ENCODE measurements around the gene ATP13A3.

The ATP13A3 gene

DNA sequence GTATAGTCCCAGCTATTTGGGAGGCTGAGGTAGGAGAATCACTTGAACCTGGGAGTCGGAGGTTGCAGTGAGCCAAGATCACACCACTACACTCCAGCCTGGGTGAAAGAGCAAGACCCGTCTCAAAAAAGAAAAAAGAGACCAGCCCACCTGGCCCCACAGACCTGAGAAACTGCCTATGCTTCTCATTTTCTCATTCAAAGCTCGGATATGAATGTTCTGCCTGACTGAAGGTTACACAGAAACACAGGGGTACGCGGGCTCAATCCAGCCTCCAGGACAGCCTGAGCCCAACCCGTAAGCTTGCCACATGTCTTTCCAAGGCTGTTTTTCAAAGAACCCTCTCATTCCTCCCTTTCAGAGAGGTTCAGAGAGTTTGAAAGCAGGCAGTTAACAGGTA lies 107.6 kb downstream of the ATP13A3 start:
- no peak for DNase-seq
- ChIA-PET CTCF (interaction anchor here (0.6 to 2.5 kb wide), 4 partner anchors 8 to 267 kb away, joined by 3 to 7 read pairs (median 3); no protein-coding TSS in a partner anchor), POLR2A (no interaction called here)
- H3K27me3 ChIP-seq (replicated peaks in 2 of 5; ENCODE audit: control insufficient read depth in 4 of 5, insufficient read depth in 5 of 5, low read length in 4 of 5) = peaks cover 0 to 19% (median 10%) of the 10 kb centered on the region in 5 experiments
- H3K27ac ChIP-seq (ENCODE audit: insufficient read depth in 1 of 2, low read depth in 1 of 2, low read length in 2 of 2, poor library complexity in 1 of 2, severe bottlenecking in 2 of 2) = no peak overlapping the region
- 100% methylated on average over 5 of the region's 6 CpGs for WGBS (ENCODE audit: insufficient coverage)
- no peak overlapping the region for H3K4me3 ChIP-seq (ENCODE audit: control insufficient read depth in 1 of 7, extremely low read depth in 1 of 7, insufficient read depth in 4 of 7, low read depth in 2 of 7, low read length in 6 of 7)
- H3K9me3 ChIP-seq (ENCODE audit: control extremely low read depth in 1 of 5, control insufficient read depth in 4 of 5, insufficient read depth in 2 of 5, low read depth in 1 of 5, low read length in 4 of 5) = no peaks in the 10 kb centered on the region
- H3K36me3 ChIP-seq (ENCODE audit: control insufficient read depth in 4 of 4, insufficient read depth in 4 of 4, low read length in 3 of 4) = no peaks in the 10 kb centered on the region
- H3K4me1 ChIP-seq (ENCODE audit: control extremely low read depth in 1 of 4, control insufficient read depth in 4 of 4, insufficient read depth in 4 of 4, low read length in 3 of 4) = no peaks in the 10 kb centered on the region

DNA sequence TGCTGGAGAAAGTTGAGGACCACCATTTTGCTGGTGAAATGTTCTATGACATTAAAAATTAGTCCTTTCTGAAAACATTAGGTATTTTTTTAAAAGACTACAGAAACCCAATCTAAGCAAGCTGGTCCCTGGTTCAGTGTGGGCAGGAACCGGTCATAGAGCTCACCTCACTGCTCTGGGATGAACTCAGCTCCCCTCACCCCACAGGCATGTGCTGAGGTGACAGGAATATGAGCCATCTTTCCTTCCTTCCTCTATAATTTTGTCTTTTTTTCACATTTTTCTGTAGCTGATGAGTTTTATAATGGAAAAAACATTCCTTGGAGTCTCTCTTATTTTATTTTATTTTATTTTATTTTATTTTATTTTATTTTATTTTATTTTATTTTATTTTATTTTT lies 109.1 kb downstream of the ATP13A3 start:
- CTCF ChIA-PET = interaction anchor here (1.3 to 2.5 kb wide), 2 partner anchors 10 to 32 kb away, joined by 3 to 7 read pairs; no protein-coding TSS in a partner anchor

DNA sequence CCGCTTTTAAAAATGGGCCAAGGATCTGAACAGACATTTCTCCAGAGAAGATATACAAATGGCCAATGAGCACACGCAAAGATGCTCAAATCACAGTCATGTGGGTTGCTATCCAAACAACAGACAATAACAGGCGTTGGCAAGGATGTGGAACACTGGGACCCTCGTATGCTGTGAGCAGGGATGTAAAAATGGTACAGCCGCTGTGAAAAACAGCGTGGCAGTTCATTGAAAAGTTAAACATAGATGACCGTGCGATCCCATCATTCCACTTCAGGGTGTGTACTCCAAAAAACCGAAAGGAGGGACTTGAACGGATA lies 110.6 kb downstream of the ATP13A3 start:
- no peaks in the 10 kb centered on the region for H3K9me3 ChIP-seq (ENCODE audit: control extremely low read depth in 1 of 5, control insufficient read depth in 4 of 5, insufficient read depth in 2 of 5, low read depth in 1 of 5, low read length in 4 of 5)
- H3K27me3 ChIP-seq (replicated peaks in 2 of 5; ENCODE audit: control insufficient read depth in 4 of 5, insufficient read depth in 5 of 5, low read length in 4 of 5) = peaks cover 0 to 17% (median 4%) of the 10 kb centered on the region in 5 experiments
- ChIA-PET CTCF (no interaction called here), POLR2A (no interaction called here)
- H3K36me3 ChIP-seq (ENCODE audit: control insufficient read depth in 4 of 4, insufficient read depth in 4 of 4, low read length in 3 of 4) = no peaks in the 10 kb centered on the region
- H3K27ac ChIP-seq (ENCODE audit: insufficient read depth in 1 of 2, low read depth in 1 of 2, low read length in 2 of 2, poor library complexity in 1 of 2, severe bottlenecking in 2 of 2) = no peak overlapping the region
- DNase-seq = no peak
- no peaks in the 10 kb centered on the region for H3K4me1 ChIP-seq (ENCODE audit: control extremely low read depth in 1 of 4, control insufficient read depth in 4 of 4, insufficient read depth in 4 of 4, low read length in 3 of 4)
- no peak overlapping the region for H3K4me3 ChIP-seq (ENCODE audit: control insufficient read depth in 1 of 7, extremely low read depth in 1 of 7, insufficient read depth in 4 of 7, low read depth in 2 of 7, low read length in 6 of 7)
- WGBS (ENCODE audit: insufficient coverage) = 93% methylated on average over 10 of the region's 10 CpGs

More for the DNA sequence above, 109.1 kb downstream of the ATP13A3 start:
- POLR2A ChIA-PET = no interaction called here
- peaks cover 0 to 19% (median 8%) of the 10 kb centered on the region in 5 experiments for H3K27me3 ChIP-seq (replicated peaks in 2 of 5; ENCODE audit: control insufficient read depth in 4 of 5, insufficient read depth in 5 of 5, low read length in 4 of 5)
- H3K4me3 ChIP-seq (ENCODE audit: control insufficient read depth in 1 of 7, extremely low read depth in 1 of 7, insufficient read depth in 4 of 7, low read depth in 2 of 7, low read length in 6 of 7) = no peak overlapping the region
- no peaks in the 10 kb centered on the region for H3K9me3 ChIP-seq (ENCODE audit: control extremely low read depth in 1 of 5, control insufficient read depth in 4 of 5, insufficient read depth in 2 of 5, low read depth in 1 of 5, low read length in 4 of 5)
- WGBS (ENCODE audit: insufficient coverage) = 100% methylated on average over 1 of the region's 1 CpG
- H3K4me1 ChIP-seq (ENCODE audit: control extremely low read depth in 1 of 4, control insufficient read depth in 4 of 4, insufficient read depth in 4 of 4, low read length in 3 of 4) = no peaks in the 10 kb centered on the region
- no peak for DNase-seq
- no peak overlapping the region for H3K27ac ChIP-seq (ENCODE audit: insufficient read depth in 1 of 2, low read depth in 1 of 2, low read length in 2 of 2, poor library complexity in 1 of 2, severe bottlenecking in 2 of 2)
- no peaks in the 10 kb centered on the region for H3K36me3 ChIP-seq (ENCODE audit: control insufficient read depth in 4 of 4, insufficient read depth in 4 of 4, low read length in 3 of 4)

GRCh38 chr3:194375473-194376240 lies 111.1 kb downstream of the ATP13A3 start:
- Histone ChIP-seq H3K27me3 (replicated peaks in 2 of 5; ENCODE audit: control insufficient read depth in 4 of 5, insufficient read depth in 5 of 5, low read length in 4 of 5) (peaks cover 0 to 20% (median 5%) of the 10 kb centered on the region in 5 experiments), H3K4me1 (ENCODE audit: control extremely low read depth in 1 of 4, control insufficient read depth in 4 of 4, insufficient read depth in 4 of 4, low read length in 3 of 4) (no peaks in the 10 kb centered on the region), H3K36me3 (ENCODE audit: control insufficient read depth in 4 of 4, insufficient read depth in 4 of 4, low read length in 3 of 4) (no peaks in the 10 kb centered on the region), H3K27ac (ENCODE audit: insufficient read depth in 1 of 2, low read depth in 1 of 2, low read length in 2 of 2, poor library complexity in 1 of 2, severe bottlenecking in 2 of 2) (no peak overlapping the region), H3K4me3 (ENCODE audit: control insufficient read depth in 1 of 7, extremely low read depth in 1 of 7, insufficient read depth in 4 of 7, low read depth in 2 of 7, low read length in 6 of 7) (no peak overlapping the region), H3K9me3 (ENCODE audit: control extremely low read depth in 1 of 5, control insufficient read depth in 4 of 5, insufficient read depth in 2 of 5, low read depth in 1 of 5, low read length in 4 of 5) (no peaks in the 10 kb centered on the region)
- WGBS (ENCODE audit: insufficient coverage) = 85% methylated on average over 9 of the region's 15 CpGs
- CTCF ChIA-PET = no interaction called here
- POLR2A ChIA-PET = no interaction called here
- DNase-seq = no peak

- WGBS (ENCODE audit: insufficient coverage) = 94% methylated on average over 5 of the region's 10 CpGs
- no peak for DNase-seq
- Histone ChIP-seq H3K9me3 (ENCODE audit: control extremely low read depth in 1 of 5, control insufficient read depth in 4 of 5, insufficient read depth in 2 of 5, low read depth in 1 of 5, low read length in 4 of 5) (no peaks in the 10 kb centered on the region), H3K27ac (ENCODE audit: insufficient read depth in 1 of 2, low read depth in 1 of 2, low read length in 2 of 2, poor library complexity in 1 of 2, severe bottlenecking in 2 of 2) (no peak overlapping the region), H3K4me3 (ENCODE audit: control insufficient read depth in 1 of 7, extremely low read depth in 1 of 7, insufficient read depth in 4 of 7, low read depth in 2 of 7, low read length in 6 of 7) (no peak overlapping the region), H3K27me3 (replicated peaks in 2 of 5; ENCODE audit: control insufficient read depth in 4 of 5, insufficient read depth in 5 of 5, low read length in 4 of 5) (peaks cover 5 to 20% (median 10%) of the 10 kb centered on the region in 5 experiments), H3K36me3 (ENCODE audit: control insufficient read depth in 4 of 4, insufficient read depth in 4 of 4, low read length in 3 of 4) (no peaks in the 10 kb centered on the region), H3K4me1 (ENCODE audit: control extremely low read depth in 1 of 4, control insufficient read depth in 4 of 4, insufficient read depth in 4 of 4, low read length in 3 of 4) (no peaks in the 10 kb centered on the region)
- ChIA-PET POLR2A (no interaction called here), CTCF (no interaction called here)
Measured at GRCh38 chr3:194374935-194375334, 111.9 kb downstream of the ATP13A3 start.

GRCh38 chr3:194373899-194374298 lies 112.9 kb downstream of the ATP13A3 start:
- Histone ChIP-seq H3K4me3 (ENCODE audit: control insufficient read depth in 1 of 7, extremely low read depth in 1 of 7, insufficient read depth in 4 of 7, low read depth in 2 of 7, low read length in 6 of 7) (no peak overlapping the region), H3K4me1 (ENCODE audit: control extremely low read depth in 1 of 4, control insufficient read depth in 4 of 4, insufficient read depth in 4 of 4, low read length in 3 of 4) (no peaks in the 10 kb centered on the region), H3K27ac (ENCODE audit: insufficient read depth in 1 of 2, low read depth in 1 of 2, low read length in 2 of 2, poor library complexity in 1 of 2, severe bottlenecking in 2 of 2) (no peak overlapping the region), H3K36me3 (ENCODE audit: control insufficient read depth in 4 of 4, insufficient read depth in 4 of 4, low read length in 3 of 4) (no peaks in the 10 kb centered on the region), H3K9me3 (ENCODE audit: control extremely low read depth in 1 of 5, control insufficient read depth in 4 of 5, insufficient read depth in 2 of 5, low read depth in 1 of 5, low read length in 4 of 5) (no peaks in the 10 kb centered on the region), H3K27me3 (replicated peaks in 2 of 5; ENCODE audit: control insufficient read depth in 4 of 5, insufficient read depth in 5 of 5, low read length in 4 of 5) (peaks cover 5 to 30% (median 21%) of the 10 kb centered on the region in 5 experiments)
- no peak for DNase-seq
- ChIA-PET CTCF (interaction anchor here (0.9 kb wide), 1 partner anchor 41 kb away, joined by 4 read pairs; no protein-coding TSS in a partner anchor), POLR2A (no interaction called here)
- WGBS (ENCODE audit: insufficient coverage) = 84% methylated on average over 7 of the region's 8 CpGs

- POLR2A ChIA-PET = no interaction called here
- Histone ChIP-seq H3K9me3 (ENCODE audit: control extremely low read depth in 1 of 5, control insufficient read depth in 4 of 5, insufficient read depth in 2 of 5, low read depth in 1 of 5, low read length in 4 of 5) (no peaks in the 10 kb centered on the region), H3K27ac (ENCODE audit: insufficient read depth in 1 of 2, low read depth in 1 of 2, low read length in 2 of 2, poor library complexity in 1 of 2, severe bottlenecking in 2 of 2) (no peak overlapping the region), H3K4me3 (ENCODE audit: control insufficient read depth in 1 of 7, extremely low read depth in 1 of 7, insufficient read depth in 4 of 7, low read depth in 2 of 7, low read length in 6 of 7) (no peak overlapping the region), H3K36me3 (ENCODE audit: control insufficient read depth in 4 of 4, insufficient read depth in 4 of 4, low read length in 3 of 4) (no peaks in the 10 kb centered on the region), H3K27me3 (replicated peaks in 2 of 5; ENCODE audit: control insufficient read depth in 4 of 5, insufficient read depth in 5 of 5, low read length in 4 of 5) (peaks cover 5 to 39% (median 25%) of the 10 kb centered on the region in 5 experiments), H3K4me1 (ENCODE audit: control extremely low read depth in 1 of 4, control insufficient read depth in 4 of 4, insufficient read depth in 4 of 4, low read length in 3 of 4) (no peaks in the 10 kb centered on the region)
- CTCF ChIA-PET = no interaction called here
- 89% methylated on average over 13 of the region's 14 CpGs for WGBS (ENCODE audit: insufficient coverage)
- DNase-seq = no peak
Measured at GRCh38 chr3:194373028-194373427, 113.8 kb downstream of the ATP13A3 start.

Measured in common myeloid progenitor, CD34-positive (primary cell).